Measurements from ENCODE around the gene SHTN1.

SHTN1 gene

DNA sequence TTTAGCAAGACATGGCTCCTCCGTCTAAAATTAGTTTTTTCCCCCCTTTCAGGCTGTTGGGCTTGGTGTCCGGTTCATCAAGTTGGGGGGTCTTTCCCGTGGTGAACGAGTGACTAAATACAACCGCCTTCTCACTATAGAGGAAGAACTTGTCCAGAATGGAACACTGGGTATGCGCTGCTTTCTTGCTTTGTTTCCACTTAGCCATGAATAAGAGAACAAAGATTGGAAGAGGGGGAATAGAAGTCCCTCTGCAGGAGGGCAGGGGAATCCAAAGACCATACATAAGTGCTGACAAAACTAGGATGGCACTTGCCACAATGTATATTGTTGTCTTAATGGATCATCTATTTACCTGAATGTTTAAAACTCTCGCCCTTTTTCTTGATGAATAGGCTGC, 125.2 kb downstream of the SHTN1 start:
- H3K27ac ChIP-seq = no peak overlapping the region
- DNase-seq (ENCODE audit: low read depth, low spot score) = no peak

DNA sequence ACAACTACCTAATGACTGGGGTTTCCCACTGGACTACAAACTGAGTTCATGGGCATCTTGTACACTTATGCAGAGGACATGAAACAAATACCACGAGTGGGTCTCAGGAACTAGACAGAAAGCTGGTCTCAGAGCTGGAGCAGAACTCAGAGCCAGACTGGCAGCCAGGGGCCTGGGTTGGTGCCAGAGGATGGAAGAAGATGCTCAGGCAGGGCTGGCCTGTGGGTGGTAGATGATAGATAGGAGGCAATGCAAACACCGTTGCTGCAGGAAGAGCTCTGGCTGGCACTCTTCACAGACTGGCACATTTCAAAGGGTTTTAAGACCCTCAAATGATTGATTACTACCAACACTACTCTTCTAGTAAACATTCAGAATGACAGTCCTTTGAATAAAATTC, 126.9 kb downstream of the SHTN1 start:
- DNase-seq (ENCODE audit: low read depth, low spot score) = no peak
- H3K27ac ChIP-seq = no peak overlapping the region

GRCh38 chr10:116877391-116877790, 127.6 kb downstream of the SHTN1 start:
- no peak for DNase-seq (ENCODE audit: low read depth, low spot score)
- no peak overlapping the region for H3K27ac ChIP-seq

DNA sequence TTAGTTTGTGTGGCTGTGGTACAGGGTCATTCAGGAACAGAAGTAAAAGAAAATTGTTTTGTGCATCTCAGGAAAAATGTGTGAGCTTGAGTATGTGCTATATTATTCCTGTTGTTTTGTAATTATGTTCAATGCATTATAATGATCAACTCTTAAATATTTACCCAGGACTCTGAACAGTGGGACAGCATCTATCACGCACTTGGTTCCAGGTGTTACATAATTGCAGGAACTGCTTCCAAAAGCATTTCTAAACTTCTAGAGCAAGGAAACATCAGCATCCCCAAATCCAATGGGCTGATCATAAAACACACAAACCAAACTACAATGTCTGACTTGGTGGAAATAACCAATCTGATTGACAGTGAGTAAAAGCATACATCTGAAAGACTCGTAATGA, 129.1 kb downstream of the SHTN1 start:
- H3K27ac ChIP-seq = no peak overlapping the region
- DNase-seq (ENCODE audit: low read depth, low spot score) = no peak

DNA sequence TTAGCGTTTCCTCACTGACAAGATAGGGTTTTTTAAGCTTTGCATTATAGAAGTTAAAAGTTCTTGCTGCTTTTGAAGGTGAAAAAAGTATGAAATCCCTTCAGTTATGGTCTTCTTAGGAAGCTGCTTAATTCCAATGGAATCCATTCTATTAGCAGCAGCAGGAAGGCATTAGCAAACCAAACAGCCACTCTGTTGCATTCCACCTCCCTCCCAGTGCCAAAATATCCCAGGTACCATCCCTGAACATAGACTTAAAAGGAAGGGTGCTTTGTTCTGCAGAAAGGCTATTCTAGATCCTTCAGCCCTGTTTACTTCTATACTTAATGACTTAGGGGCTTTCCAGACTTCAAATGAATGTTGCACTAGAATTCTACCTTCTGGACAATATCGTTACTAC, 131.9 kb downstream of the SHTN1 start:
- no peak for DNase-seq (ENCODE audit: low read depth, low spot score)
- no peak overlapping the region for H3K27ac ChIP-seq

- H3K27ac ChIP-seq = no peak overlapping the region
- no peak for DNase-seq (ENCODE audit: low read depth, low spot score)
These were observed 134.0 kb downstream of the SHTN1 start for GRCh38 chr10:116870949-116871348.

- no peak overlapping the region for H3K27ac ChIP-seq
- no peak for DNase-seq (ENCODE audit: low read depth, low spot score)
These were observed 136.3 kb downstream of the SHTN1 start for GRCh38 chr10:116868722-116869121.

- no peak overlapping the region for H3K27ac ChIP-seq
- no peak for DNase-seq (ENCODE audit: low read depth, low spot score)
These were observed 136.8 kb downstream of the SHTN1 start for GRCh38 chr10:116868198-116868676.

DNA sequence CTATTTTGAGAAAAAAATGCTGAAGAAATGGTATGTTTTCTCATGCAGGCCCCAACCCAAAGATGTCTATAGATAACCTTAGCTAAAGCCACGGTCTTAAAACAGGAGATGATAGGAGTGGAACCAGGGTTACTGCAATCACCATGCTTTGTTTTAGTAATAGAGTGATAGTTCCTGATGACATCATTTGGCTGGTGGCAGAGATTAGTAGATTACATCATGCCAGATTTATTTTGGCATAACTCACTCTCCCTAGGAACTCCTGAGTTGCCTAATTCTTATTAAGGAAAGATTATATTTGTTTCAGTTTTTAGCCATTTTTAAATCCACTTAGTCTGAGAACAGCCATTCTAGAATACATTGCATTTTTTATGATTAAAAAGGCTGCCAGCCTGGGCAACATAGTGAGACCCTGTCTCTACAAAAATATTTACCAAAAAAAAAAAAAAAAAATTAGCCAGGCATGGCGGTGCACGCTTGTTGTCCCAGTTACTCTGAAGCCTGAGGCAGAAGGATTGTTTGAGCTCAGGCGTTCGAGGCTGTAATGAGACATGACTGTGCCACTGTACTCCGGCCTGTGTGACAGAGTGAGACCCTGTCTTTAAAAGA, 137.9 kb downstream of the SHTN1 start:
- no peak overlapping the region for H3K27ac ChIP-seq
- no peak for DNase-seq (ENCODE audit: low read depth, low spot score)

GRCh38 chr10:116866066-116866465, 138.9 kb downstream of the SHTN1 start:
- no peak for DNase-seq (ENCODE audit: low read depth, low spot score)

GRCh38 chr10:116864436-116864835, 140.6 kb downstream of the SHTN1 start:
- no peak overlapping the region for H3K27ac ChIP-seq
- DNase-seq (ENCODE audit: low read depth, low spot score) = no peak

More at GRCh38 chr10:116866066-116866465, 138.9 kb downstream of the SHTN1 start:
- no peak overlapping the region for H3K27ac ChIP-seq

GRCh38 chr10:116861796-116862195, 143.2 kb downstream of the SHTN1 start:
- DNase-seq (ENCODE audit: low read depth, low spot score) = no peak
- no peak overlapping the region for H3K27ac ChIP-seq

DNA sequence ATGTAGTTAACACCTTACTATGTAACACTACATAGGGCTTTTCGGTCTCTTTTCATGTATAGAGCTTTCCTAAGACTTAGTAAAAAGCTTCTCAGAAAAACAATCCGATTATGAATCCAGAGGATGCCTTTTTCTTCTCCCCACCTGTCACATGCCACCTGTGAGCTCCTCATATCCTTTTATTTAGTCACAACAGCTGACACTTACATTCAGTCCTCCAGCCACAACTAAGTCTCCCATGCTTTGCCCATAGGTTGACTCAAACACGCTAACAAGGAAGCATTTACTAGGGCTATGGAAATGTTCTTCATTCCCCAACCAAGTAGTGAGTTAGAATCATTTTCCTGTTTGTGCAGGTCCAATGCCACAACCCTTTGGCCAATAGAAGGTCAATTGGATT, 147.8 kb downstream of the SHTN1 start:
- H3K27ac ChIP-seq = no peak overlapping the region

GRCh38 chr10:116853701-116854100, 151.3 kb downstream of the SHTN1 start:
- no peak for DNase-seq (ENCODE audit: low read depth, low spot score)
- no peak overlapping the region for H3K27ac ChIP-seq

More for the DNA sequence above, 147.8 kb downstream of the SHTN1 start:
- DNase-seq (ENCODE audit: low read depth, low spot score) = no peak

DNA sequence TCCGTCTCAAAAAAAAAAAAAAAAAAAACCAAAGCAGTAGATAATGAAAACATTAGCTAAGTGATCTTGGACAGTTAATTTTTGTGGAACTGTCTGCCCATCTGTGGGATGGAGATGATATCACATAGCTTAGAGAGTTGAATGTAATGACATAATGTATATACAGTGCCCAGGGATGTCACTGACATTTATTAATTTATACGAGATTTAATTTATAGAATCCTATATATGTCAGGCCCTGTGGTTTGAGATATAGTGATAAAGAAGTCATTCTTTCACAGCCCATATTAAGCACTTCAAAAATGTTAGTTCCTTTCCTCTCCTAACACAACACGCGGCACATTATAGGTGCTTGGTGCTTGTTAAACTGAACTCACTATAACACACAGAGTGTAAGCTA, 151.7 kb downstream of the SHTN1 start:
- no peak overlapping the region for H3K27ac ChIP-seq

DNA sequence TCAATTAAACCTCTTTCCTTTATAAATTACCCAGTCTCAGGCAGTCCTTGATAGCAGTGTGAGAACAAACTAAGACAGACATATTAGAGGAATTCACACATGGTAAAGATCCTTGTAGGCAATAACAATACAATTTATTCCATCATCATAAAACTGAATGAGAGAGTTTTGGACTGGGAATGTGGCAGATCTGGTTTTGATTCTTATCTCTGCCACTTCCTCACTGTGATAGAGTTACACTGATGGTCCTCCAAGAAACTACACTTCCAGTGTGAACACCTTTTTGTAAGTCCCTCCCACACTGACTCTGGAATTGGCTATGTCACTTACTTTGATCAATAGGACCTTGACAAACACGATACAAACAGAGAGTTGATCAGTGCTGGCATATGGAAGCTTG, 152.7 kb downstream of the SHTN1 start:
- no peak for DNase-seq (ENCODE audit: low read depth, low spot score)

More for the DNA sequence above, 151.7 kb downstream of the SHTN1 start:
- DNase-seq (ENCODE audit: low read depth, low spot score) = no peak

DNA sequence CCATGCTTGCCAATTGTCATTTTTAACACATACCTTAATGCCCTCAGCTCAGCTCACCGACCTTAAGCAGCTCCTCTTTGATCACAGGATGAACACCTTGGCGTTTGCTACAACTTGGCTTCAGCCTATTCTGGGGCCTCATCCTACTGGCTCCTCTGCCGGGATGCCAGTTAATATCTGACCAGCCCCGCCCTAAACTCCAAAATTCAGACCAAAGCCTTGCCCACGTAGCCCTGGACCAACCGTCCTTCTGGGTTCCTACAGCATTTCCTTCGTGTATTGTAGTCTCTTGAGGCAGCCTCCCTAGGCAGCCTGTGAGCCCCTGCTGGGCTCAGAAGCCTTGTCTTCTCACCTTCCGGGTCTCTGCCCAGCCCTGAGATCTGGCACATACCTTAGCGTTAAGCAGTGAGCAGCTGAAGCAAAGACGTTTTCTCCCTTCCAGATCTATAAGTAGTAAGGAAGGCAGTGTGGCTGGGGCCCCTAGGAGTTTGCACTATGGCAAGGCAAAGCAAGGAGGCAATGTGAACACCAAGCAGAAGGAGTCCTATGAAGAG, 154.9 kb downstream of the SHTN1 start:
- peak overlapping the region; percentile 44 for H3K27ac ChIP-seq
- DNase-seq (ENCODE audit: low read depth, low spot score) = no peak

More for the DNA sequence above, 152.7 kb downstream of the SHTN1 start:
- no peak overlapping the region for H3K27ac ChIP-seq

- DNase-seq (ENCODE audit: low read depth, low spot score) = peak; percentile 37
- peak within 1 kb of the TSS; percentile 44 for H3K27ac ChIP-seq
These were observed 155.5 kb downstream of the SHTN1 start, which contains the start of gene ENO4 for GRCh38 chr10:116849248-116850057. Gene ENO4 (plus strand): TSS chr10:116849499. CDS start chr10:116849567, 68 bp downstream.

GRCh38 chr10:116848944-116849247, 156.1 kb downstream of the SHTN1 start:
- DNase-seq (ENCODE audit: low read depth, low spot score) = no peak
- peak overlapping the region; percentile 44 for H3K27ac ChIP-seq

GRCh38 chr10:116848032-116848943, 156.7 kb downstream of the SHTN1 start:
- DNase-seq (ENCODE audit: low read depth, low spot score) = no peak
- H3K27ac ChIP-seq = peak overlapping the region; percentile 44

Measured in epithelial cell of prostate (primary cell).